Transverse colon (tissue), 4 donors: ENCODE measurements around the gene FBXL16. TPM values are rescaled to one million over a fixed set of nuclear protein-coding genes. Genes with fewer than 3 reads are reported as not detected.

Experiments used
- DNase-seq: peaks from one replicate; pipeline ENCODE4 v3.0.0-alpha.2; 2019
- H3K27ac ChIP-seq, 4 donors: fragments of 200-600 bp; sonication (generic); 2 replicates each; pipeline ENCODE4 v1.5.1; 2016 to 2018; ENCODE audit warnings: inconsistent platforms in 4 of 4
- H3K27me3 ChIP-seq: fragments of 200-600 bp; sonication (generic); 2 replicates; pipeline ENCODE4 v1.5.1; 2017; ENCODE audit warnings: inconsistent platforms
- H3K36me3 ChIP-seq, 4 donors: fragments of 200-600 bp; sonication (generic); 2 replicates each; pipeline ENCODE4 v1.5.1; 2017 to 2019; ENCODE audit warnings: inconsistent platforms in 4 of 4
- H3K4me1 ChIP-seq, 4 donors: fragments of 200-600 bp; sonication (generic); 2 replicates each; pipeline ENCODE4 v1.5.1; 2017 to 2020; ENCODE audit warnings: inconsistent platforms in 4 of 4
- H3K4me3 ChIP-seq, 4 donors: fragments of 200-600 bp; sonication (generic); 1 replicate in 1 of 4; 2 replicates in 3 of 4; pipeline versions ENCODE4 v1.5.1 to v1.6.1; 2017 to 2019; ENCODE audit warnings: inconsistent platforms in 4 of 4
- H3K9me3 ChIP-seq, 2 donors: fragments of 200-600 bp; sonication (generic); 2 replicates each; pipeline ENCODE4 v1.5.1; 2017 to 2019; ENCODE audit warnings: inconsistent platforms in 2 of 2
- EP300 ChIP-seq: sonication (generic); formaldehyde crosslinking; IDR thresholded peaks from one replicate; pipeline ENCODE4 v1.6.1; 2017; ENCODE audit warnings: antibody characterized with exemption, low read depth
- POLR2A ChIP-seq: fragments of 450-650 bp; IDR thresholded peaks from one replicate; pipeline ENCODE4 v1.6.1; 2016; ENCODE audit warnings: antibody characterized with exemption, mild to moderate bottlenecking, moderate library complexity
- POLR2AphosphoS5 ChIP-seq, 3 donors: sonication (generic); formaldehyde crosslinking; IDR thresholded peaks; one replicate each; pipeline ENCODE4 v1.6.1; 2016; ENCODE audit warnings: antibody characterized with exemption in 3 of 3
- WGBS, 2 donors: methylation state at CpG; one replicate each; pipeline ENCODE4 v1.1.5; 2018; ENCODE audit warnings: low coverage in 1 of 2; 5-methylcytosine and 5-hydroxymethylcytosine counted together
- in situ Hi-C, 4 donors: fragments of 200-750 bp; cut with MboI; loops; one replicate each; pipeline versions ENCODE4 v1.15.0 to v1.15.1; 2017; ENCODE audit warnings: low sequenced_read_pairs in 3 of 4, low pct_ligation_motif_present in 1 of 4, low pct_unique_long_range_greater_than_20kb in 1 of 4
- intact Hi-C: fragments of 100-400 bp; cut with DNase I; formaldehyde crosslinking; loops from one replicate; pipeline ENCODE4 v1.15.1; 2023; ENCODE audit warnings: low total_unique reads
- total RNA-seq, 4 donors: library from RNA; depleted of rRNA; stranded (reverse); fragments of >200 nt; gene quantifications; one replicate each; pipeline ENCODE4 v1.1.0, GENCODE V29; 2016
- TF ChIP-seq, protein P1 (sequence below), 5 experiments: fragments of 200-600 bp in 3 of 5; fragments of 450-650 bp in 2 of 5; sonication (generic) in 3 of 5; IDR thresholded peaks; 1 replicate in 2 of 5; 2 replicates in 3 of 5; pipeline ENCODE4 v1.5.1; 2016 to 2017; ENCODE audit warnings: antibody characterized with exemption in 5 of 5, inconsistent platforms in 3 of 5, mild to moderate bottlenecking in 2 of 5, moderate library complexity in 1 of 5

FBXL16 gene
- total RNA-seq, 4 donors from 2014 or later = 0.60 to 3.5 (median 1.6) TPM; not detected in 1

DNA sequence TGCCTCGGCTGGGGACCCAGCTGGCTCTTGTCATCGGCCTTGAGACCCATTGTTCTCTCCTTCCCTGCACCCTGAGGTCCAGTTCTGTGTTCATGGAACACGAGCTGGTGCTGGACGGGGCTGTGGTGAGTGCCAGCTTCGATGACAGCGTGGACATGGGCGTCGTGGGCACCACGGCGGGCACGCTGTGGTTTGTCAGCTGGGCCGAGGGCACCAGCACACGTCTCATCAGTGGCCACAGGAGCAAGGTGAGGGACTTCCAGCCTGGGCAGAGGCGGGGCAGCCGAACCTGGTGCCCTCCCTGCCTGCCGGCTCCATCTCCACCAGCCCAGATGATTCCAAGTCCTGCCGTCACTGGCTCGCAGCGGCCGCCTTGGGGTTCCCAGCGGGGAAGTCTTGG is 43.0 kb downstream of the FBXL16 start:
- Histone ChIP-seq H3K9me3 (no peaks in the 10 kb centered on the region), H3K27ac (no peak overlapping the region), H3K36me3 (no peaks in the 10 kb centered on the region), H3K27me3 (no peaks in the 10 kb centered on the region), H3K4me1 (peaks cover 14 to 20% (median 16%) of the 10 kb centered on the region in 4 donors), H3K4me3 (no peak overlapping the region)
- in situ Hi-C loops = no loop called here
- 94% methylated on average over 21 of the region's 21 CpGs; no CpG with 5 or more reads in 1 of the 2 donors for WGBS, 2 donors
- no peak for DNase-seq
- intact Hi-C loops = loop anchor here (5.0 kb wide), 1 partner anchor 85 kb away; no protein-coding TSS in a partner anchor
- no peak for TF ChIP-seq POLR2A
- no peak for TF ChIP-seq POLR2AphosphoS5 (IDR thresholded peaks at IDR 0.05)
- TF ChIP-seq EP300 = no peak
- TF ChIP-seq, protein P1, sequence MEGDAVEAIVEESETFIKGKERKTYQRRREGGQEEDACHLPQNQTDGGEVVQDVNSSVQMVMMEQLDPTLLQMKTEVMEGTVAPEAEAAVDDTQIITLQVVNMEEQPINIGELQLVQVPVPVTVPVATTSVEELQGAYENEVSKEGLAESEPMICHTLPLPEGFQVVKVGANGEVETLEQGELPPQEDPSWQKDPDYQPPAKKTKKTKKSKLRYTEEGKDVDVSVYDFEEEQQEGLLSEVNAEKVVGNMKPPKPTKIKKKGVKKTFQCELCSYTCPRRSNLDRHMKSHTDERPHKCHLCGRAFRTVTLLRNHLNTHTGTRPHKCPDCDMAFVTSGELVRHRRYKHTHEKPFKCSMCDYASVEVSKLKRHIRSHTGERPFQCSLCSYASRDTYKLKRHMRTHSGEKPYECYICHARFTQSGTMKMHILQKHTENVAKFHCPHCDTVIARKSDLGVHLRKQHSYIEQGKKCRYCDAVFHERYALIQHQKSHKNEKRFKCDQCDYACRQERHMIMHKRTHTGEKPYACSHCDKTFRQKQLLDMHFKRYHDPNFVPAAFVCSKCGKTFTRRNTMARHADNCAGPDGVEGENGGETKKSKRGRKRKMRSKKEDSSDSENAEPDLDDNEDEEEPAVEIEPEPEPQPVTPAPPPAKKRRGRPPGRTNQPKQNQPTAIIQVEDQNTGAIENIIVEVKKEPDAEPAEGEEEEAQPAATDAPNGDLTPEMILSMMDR (IDR thresholded peaks at IDR 0.05) = no peak

DNA sequence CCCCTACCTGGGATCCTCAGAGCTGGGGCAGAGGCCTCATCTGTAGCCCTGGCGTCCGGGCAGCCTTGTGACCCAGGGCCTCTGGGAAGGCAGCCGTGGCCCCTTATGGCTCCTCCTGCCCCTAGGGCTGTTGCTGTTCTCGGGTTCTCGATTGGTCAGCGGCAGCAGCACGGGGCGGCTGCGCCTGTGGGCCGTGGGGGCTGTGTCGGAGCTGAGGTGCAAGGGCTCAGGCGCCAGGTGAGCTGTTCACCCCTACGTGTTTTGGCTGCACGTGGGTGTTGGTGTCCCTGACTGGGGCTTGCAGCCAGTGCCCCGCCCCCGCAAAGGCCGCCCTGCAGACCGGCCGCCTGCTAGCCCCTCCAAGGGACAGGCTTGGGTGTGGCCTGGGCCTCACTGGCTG is 43.5 kb downstream of the FBXL16 start:
- intact Hi-C loops (loop anchor here (5.0 kb wide), 1 partner anchor 85 kb away; no protein-coding TSS in a partner anchor), in situ Hi-C loops (no loop called here)
- Histone ChIP-seq H3K4me3 (no peak overlapping the region), H3K9me3 (no peaks in the 10 kb centered on the region), H3K4me1 (peaks cover 10 to 16% (median 14%) of the 10 kb centered on the region in 4 donors), H3K27ac (no peak overlapping the region), H3K27me3 (no peaks in the 10 kb centered on the region), H3K36me3 (no peaks in the 10 kb centered on the region)
- no peak for DNase-seq
- WGBS, 2 donors = 98% methylated on average over 14 of the region's 19 CpGs; no CpG with 5 or more reads in 1 of the 2 donors
- TF ChIP-seq POLR2AphosphoS5 (IDR thresholded peaks at IDR 0.05) (no peak), POLR2A (no peak), EP300 (no peak)
- TF ChIP-seq, protein P1 (IDR thresholded peaks at IDR 0.05) = no peak

DNA sequence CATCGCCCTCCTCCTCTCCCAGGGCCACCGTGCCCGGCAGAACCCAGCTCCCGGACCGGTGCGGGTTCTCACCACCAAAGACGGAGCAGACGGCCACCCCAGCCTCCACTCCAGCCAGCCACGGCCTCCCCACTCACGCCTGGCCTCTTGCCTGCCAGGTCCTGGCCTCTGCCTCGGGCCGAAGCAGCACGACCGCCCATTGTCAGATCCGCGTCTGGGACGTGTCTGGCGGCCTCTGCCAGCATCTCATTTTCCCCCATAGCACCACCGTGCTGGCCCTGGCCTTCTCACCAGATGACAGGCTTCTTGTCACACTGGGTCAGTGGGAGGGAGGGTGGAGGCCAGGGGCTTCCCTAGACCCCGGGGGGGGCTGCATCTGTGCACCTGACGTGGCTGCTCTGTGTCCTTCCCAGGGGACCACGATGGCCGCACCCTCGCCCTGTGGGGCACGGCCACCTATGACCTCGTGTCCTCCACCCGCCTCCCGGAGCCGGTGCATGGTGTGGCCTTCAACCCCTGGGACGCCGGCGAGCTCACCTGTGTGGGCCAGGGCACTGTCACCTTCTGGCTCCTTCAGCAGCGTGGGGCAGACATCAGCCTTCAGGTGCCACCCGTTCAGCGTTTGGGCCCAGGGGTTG is 44.3 kb downstream of the FBXL16 start:
- Histone ChIP-seq H3K27ac (peak overlapping the region; percentile 30 to 85 (median 68)), H3K4me1 (peaks cover 10 to 16% (median 14%) of the 10 kb centered on the region in 4 donors), H3K36me3 (no peaks in the 10 kb centered on the region), H3K4me3 (no peak overlapping the region), H3K27me3 (no peaks in the 10 kb centered on the region), H3K9me3 (no peaks in the 10 kb centered on the region)
- intact Hi-C loops (loop anchor here (5.0 kb wide), 1 partner anchor 84 kb away; no protein-coding TSS in a partner anchor), in situ Hi-C loops (no loop called here)
- DNase-seq = no peak
- 51% methylated on average over 31 of the region's 35 CpGs; no CpG with 5 or more reads in 1 of the 2 donors for WGBS, 2 donors
- TF ChIP-seq, protein P1 (IDR thresholded peaks at IDR 0.05) = no peak
- TF ChIP-seq POLR2A (no peak), POLR2AphosphoS5 (IDR thresholded peaks at IDR 0.05) (no peak), EP300 (no peak)

DNA sequence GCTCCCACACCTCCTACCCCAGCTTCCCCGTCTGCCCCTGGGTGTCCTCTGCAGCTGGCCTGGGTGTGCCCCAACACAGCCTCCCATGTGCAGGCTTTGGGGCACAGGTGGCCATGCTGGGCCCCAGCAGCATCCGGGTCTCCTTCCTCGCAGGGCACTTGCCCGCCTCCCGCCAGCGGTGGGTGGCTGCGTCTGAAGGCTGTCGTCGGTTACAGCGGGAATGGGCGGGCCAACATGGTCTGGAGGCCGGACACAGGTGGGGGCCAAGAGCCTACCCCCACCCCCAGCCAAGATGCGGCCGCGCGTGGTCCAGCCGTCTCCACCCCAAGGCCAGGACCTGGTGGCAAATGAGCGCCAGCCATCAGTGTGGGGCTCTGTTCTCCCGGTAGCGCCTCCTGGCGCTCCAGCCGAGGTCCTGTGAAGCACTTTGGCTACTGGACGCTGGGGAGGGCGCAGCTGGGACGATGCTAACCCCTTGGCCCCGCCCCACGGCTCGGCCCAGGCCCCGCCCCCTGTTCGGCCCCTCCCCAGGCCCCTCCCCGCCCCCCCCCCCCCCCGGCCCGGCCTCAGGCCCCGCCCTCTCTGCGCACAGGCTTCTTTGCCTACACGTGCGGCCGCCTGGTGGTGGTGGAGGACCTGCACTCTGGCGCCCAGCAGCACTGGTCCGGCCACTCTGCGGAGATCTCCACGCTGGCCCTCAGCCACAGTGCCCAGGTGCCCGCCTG is 45.0 kb downstream of the FBXL16 start:
- intact Hi-C loops = loop anchor here (5.0 kb wide), 1 partner anchor 83 kb away; no protein-coding TSS in a partner anchor

More for the DNA sequence above, 45.0 kb downstream of the FBXL16 start:
- Histone ChIP-seq H3K4me1 (peaks cover 10 to 16% (median 14%) of the 10 kb centered on the region in 4 donors), H3K27ac (peak overlapping the region; percentile 56 to 85 (median 76)), H3K36me3 (no peaks in the 10 kb centered on the region), H3K4me3 (peak overlapping the region in 2 of 4 donors; percentile 6 to 22), H3K27me3 (no peaks in the 10 kb centered on the region), H3K9me3 (no peaks in the 10 kb centered on the region)
- WGBS, 2 donors = 38% methylated on average over 10 of the region's 43 CpGs; no CpG with 5 or more reads in 1 of the 2 donors
- TF ChIP-seq EP300 (no peak), POLR2AphosphoS5 (IDR thresholded peaks at IDR 0.05) (peak; percentile 32 to 63 (median 48)), POLR2A (peak; percentile 14)
- TF ChIP-seq, protein P1 (IDR thresholded peaks at IDR 0.05) = peak; percentile 52 to 69 (median 65)
- peak; percentile 91 for DNase-seq
- in situ Hi-C loops = no loop called here
